HFFc6 (cell line): ENCODE measurements around the gene PNPO. TPM values are rescaled to one million over a fixed set of nuclear protein-coding genes. Genes with fewer than 3 reads are reported as not detected.

Source experiments
- DNase-seq: peaks from one replicate; pipeline ENCODE4 v3.0.0-alpha.2; 2018
- H3K27ac Mint-ChIP-seq: 2 replicates; pipeline ENCODE4 v1.8.0; 2020; ENCODE audit warnings: mild to moderate bottlenecking, mixed read lengths
- H3K27me3 Mint-ChIP-seq: 2 replicates; pipeline ENCODE4 v1.8.0; 2021; ENCODE audit warnings: mild to moderate bottlenecking, moderate library complexity, mixed read lengths; ENCODE audit not compliant: insufficient read depth
- H3K36me3 Mint-ChIP-seq: 2 replicates; pipeline ENCODE4 v1.8.0; 2021; ENCODE audit warnings: low read depth, mixed read lengths
- H3K4me1 Mint-ChIP-seq: 2 replicates; pipeline ENCODE4 v1.8.0; 2020; ENCODE audit warnings: low read depth, mixed read lengths
- H3K4me3 Mint-ChIP-seq: 2 replicates; pipeline ENCODE4 v1.8.0; 2020; ENCODE audit warnings: mild to moderate bottlenecking, moderate library complexity, mixed read lengths
- H3K9me3 Mint-ChIP-seq: 2 replicates; pipeline ENCODE4 v1.8.0; 2020; ENCODE audit warnings: mild to moderate bottlenecking, mixed read lengths
- CTCF ChIP-seq: fragments of 200-600 bp; sonication (generic); IDR thresholded peaks from 2 replicates; pipeline ENCODE4 v1.5.0; 2021; ENCODE audit warnings: antibody characterized with exemption, mild to moderate bottlenecking
- total RNA-seq, 6 experiments: library from RNA; stranded (reverse); fragmentation: NEBNext Ultra II Directional; extraction: Animal tissue kit (Norgen Biotek cat#: 25700); gene quantifications; 2 replicates in 1 of 6; 3 replicates in 5 of 6; pipeline ENCODE4 v1.2.3, GENCODE V29; 2021

Gene PNPO
- total RNA-seq, 6 experiments from 2014 or later = 46.0 to 55.5 (median 51.1) TPM

DNA sequence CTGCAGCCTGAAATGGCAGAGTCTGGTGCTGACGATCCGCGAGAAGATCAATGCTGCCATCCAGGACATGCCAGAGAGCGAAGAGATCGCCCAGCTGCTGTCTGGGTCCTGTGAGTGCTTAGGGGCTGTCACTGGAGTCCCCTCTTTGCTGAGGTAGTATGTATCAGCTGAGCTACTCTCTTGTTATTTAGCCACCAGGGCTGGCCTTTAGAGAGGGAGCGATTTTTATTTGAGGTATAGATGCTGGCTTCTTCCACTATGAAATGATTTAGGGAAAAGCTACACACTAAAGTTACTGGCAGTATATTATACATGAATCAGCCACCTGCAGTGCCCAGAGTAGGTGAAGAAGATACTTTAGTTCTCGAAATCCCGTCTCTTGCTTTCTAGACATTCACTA, 32.2 kb downstream of the PNPO start:
- DNase-seq = no peak
- Mint-ChIP-seq H3K36me3 (0 out of 2 replicates have a peak, but pooled peaks cover 1% of the 10 kb centered on the region), H3K27ac (no peak overlapping the region), H3K27me3 (no peaks in the 10 kb centered on the region; the same call in 1 of the 2 replicates), H3K9me3 (no peaks in the 10 kb centered on the region), H3K4me3 (no peak overlapping the region), H3K4me1 (peaks cover 20% of the 10 kb centered on the region)
- TF ChIP-seq CTCF = no peak

DNA sequence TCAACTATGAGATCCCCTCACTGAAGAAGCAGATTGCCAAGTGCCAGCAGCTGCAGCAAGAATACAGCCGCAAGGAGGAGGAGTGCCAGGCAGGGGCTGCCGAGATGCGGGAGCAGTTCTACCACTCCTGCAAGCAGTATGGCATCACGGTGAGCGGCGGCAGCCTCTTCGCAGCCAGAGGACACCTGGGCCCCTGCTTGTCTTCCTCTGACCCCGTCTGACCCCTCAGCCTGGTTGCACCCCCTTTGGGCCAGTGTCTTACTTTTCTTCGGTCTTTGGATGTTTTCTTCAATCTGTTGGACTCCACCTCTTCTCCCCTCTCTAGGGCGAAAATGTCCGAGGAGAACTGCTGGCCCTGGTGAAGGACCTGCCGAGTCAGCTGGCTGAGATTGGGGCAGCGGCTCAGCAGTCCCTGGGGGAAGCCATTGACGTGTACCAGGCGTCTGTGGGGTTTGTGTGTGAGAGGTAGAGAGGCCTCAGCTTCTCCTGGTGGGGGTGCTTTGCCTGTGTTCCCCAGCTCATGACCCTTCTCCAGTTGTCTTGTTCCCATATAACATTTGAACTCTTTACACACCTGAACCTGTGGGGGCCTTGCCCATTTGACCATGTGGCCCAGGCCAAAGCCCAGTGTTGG, 33.9 kb downstream of the PNPO start:
- no peaks in the 10 kb centered on the region; the same call in 1 of the 2 replicates for H3K27me3 Mint-ChIP-seq
- peaks cover 11% of the 10 kb centered on the region for H3K4me1 Mint-ChIP-seq
- H3K36me3 Mint-ChIP-seq = peaks cover 10% of the 10 kb centered on the region
- peak; percentile 27; the same call in 1 of the 2 replicates for TF ChIP-seq CTCF
- DNase-seq = no peak
- H3K27ac Mint-ChIP-seq = no peak overlapping the region
- no peak overlapping the region for H3K4me3 Mint-ChIP-seq
- H3K9me3 Mint-ChIP-seq = no peaks in the 10 kb centered on the region

GRCh38 chr17:47975823-47976205, 34.4 kb downstream of the PNPO start:
- DNase-seq = no peak
- TF ChIP-seq CTCF = no peak
- H3K4me1 Mint-ChIP-seq = peaks cover 7% of the 10 kb centered on the region; the same call in 1 of the 2 replicates
- no peaks in the 10 kb centered on the region for H3K9me3 Mint-ChIP-seq
- H3K36me3 Mint-ChIP-seq = peaks cover 10% of the 10 kb centered on the region
- H3K27me3 Mint-ChIP-seq = no peaks in the 10 kb centered on the region; the same call in 1 of the 2 replicates
- no peak overlapping the region for H3K4me3 Mint-ChIP-seq
- no peak overlapping the region for H3K27ac Mint-ChIP-seq

DNA sequence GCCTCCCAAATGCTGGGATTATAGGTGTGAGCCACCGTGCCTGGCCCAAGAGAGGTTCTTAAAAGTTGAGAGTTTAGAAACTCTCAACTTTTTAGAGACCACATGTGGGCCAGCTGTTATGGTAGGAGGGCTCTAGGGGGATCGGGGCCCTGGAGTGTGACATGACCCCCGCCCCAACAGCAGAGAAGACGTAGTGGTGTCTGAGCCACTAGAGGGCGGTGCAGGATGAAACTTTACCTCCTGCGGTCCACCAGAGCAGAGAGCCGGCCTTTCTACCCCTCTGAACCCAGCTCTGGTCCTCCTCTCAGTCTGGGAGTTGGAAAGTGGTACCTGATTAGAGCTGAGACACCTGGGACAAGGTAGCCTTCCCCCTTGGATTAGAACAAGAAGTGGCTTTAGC, 37.0 kb downstream of the PNPO start:
- H3K36me3 Mint-ChIP-seq = peaks cover 10% of the 10 kb centered on the region
- H3K27ac Mint-ChIP-seq = no peak overlapping the region
- no peaks in the 10 kb centered on the region; the same call in 1 of the 2 replicates for H3K27me3 Mint-ChIP-seq
- H3K9me3 Mint-ChIP-seq = no peaks in the 10 kb centered on the region
- peak; percentile 91 for TF ChIP-seq CTCF
- H3K4me1 Mint-ChIP-seq = no peaks in the 10 kb centered on the region
- DNase-seq = peak; percentile 38
- no peak overlapping the region for H3K4me3 Mint-ChIP-seq

- no peak for DNase-seq
- Mint-ChIP-seq H3K4me1 (no peaks in the 10 kb centered on the region), H3K27ac (no peak overlapping the region), H3K36me3 (peaks cover 10% of the 10 kb centered on the region), H3K4me3 (no peak overlapping the region), H3K27me3 (no peaks in the 10 kb centered on the region; the same call in 1 of the 2 replicates), H3K9me3 (no peaks in the 10 kb centered on the region)
- TF ChIP-seq CTCF = no peak
Observed at GRCh38 chr17:47980541-47980940, 39.2 kb downstream of the PNPO start.
